OCI-LY7 (cell line): ENCODE results near the gene ARHGEF12.

Source experiments
- EZH2phosphoT487 ChIP-seq: fragments of 200-600 bp; sonication (generic); IDR thresholded peaks from 2 replicates; pipeline ENCODE4 v1.6.1; 2018; ENCODE audit warnings: low read depth, borderline replicate concordance, mild to moderate bottlenecking, mixed run types, antibody characterized with exemption, low read length, moderate library complexity, mixed read lengths
- TF ChIP-seq, protein P1 (sequence below): fragments of 200-600 bp; sonication (generic); conservative IDR thresholded peaks from 2 replicates; pipeline ENCODE4 v1.5.1; 2014; ENCODE audit warnings: mild to moderate bottlenecking, antibody characterized with exemption, low read length, moderate library complexity, mixed read lengths

DNA sequence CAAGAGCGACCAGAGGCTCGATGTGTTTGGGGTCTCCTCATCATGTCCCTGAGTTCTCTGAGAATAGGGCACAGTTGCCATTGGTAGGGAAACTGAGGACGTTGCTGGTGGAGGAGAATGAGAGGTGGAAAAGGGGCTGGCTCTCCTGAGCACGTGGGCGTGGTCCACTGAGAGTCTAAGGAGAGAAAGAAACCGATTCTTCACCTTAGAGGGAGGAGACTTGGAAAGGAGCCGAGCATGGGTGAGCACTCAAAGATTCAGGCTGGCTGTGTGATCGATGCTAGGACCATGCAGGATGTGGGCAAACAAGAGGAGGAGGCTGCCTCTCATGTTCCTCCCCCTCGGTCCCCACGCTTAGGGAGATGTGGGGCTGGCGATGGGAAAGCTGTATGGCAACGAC lies 30.9 kb upstream of the ARHGEF12 start:
- TF ChIP-seq, protein P1, sequence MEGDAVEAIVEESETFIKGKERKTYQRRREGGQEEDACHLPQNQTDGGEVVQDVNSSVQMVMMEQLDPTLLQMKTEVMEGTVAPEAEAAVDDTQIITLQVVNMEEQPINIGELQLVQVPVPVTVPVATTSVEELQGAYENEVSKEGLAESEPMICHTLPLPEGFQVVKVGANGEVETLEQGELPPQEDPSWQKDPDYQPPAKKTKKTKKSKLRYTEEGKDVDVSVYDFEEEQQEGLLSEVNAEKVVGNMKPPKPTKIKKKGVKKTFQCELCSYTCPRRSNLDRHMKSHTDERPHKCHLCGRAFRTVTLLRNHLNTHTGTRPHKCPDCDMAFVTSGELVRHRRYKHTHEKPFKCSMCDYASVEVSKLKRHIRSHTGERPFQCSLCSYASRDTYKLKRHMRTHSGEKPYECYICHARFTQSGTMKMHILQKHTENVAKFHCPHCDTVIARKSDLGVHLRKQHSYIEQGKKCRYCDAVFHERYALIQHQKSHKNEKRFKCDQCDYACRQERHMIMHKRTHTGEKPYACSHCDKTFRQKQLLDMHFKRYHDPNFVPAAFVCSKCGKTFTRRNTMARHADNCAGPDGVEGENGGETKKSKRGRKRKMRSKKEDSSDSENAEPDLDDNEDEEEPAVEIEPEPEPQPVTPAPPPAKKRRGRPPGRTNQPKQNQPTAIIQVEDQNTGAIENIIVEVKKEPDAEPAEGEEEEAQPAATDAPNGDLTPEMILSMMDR, result no peak
- TF ChIP-seq EZH2phosphoT487, result no peak
